ENCODE data around the gene PRPSAP2. TPM values are rescaled to one million over a fixed set of nuclear protein-coding genes. Genes with fewer than 3 reads are reported as not detected.

PRPSAP2 gene
- total and polyA plus RNA-seq, 2 of the 8 experiments (the other 6 are each of a cell fraction or from before 2014, with no cell fraction given): 28.7 to 50.5 TPM

- no peak for TF ChIP-seq HDAC2 (IDR thresholded peaks at IDR 0.05; ENCODE audit: borderline replicate concordance in 1 of 2, low read depth in 2 of 2, low read length in 2 of 2)
- TF ChIP-seq EP300 (IDR thresholded peaks at IDR 0.05; ENCODE audit: borderline replicate concordance in 1 of 2, low read depth in 2 of 2, low read length in 2 of 2): no peak
- TF ChIP-seq SP1 (IDR thresholded peaks at IDR 0.05; ENCODE audit: low read depth, low read length): no peak
- no peak for TF ChIP-seq USF2 (IDR thresholded peaks at IDR 0.05; ENCODE audit: low read length)
- TF ChIP-seq KDM1A (IDR thresholded peaks at IDR 0.05; ENCODE audit: borderline replicate concordance, low read length): no peak
Observed at GRCh38 chr17:18932360-18933055, 74.6 kb downstream of the PRPSAP2 start (continued).

All from H1 (cell line).